Measurements from ENCODE around the gene DCST1.

DNA sequence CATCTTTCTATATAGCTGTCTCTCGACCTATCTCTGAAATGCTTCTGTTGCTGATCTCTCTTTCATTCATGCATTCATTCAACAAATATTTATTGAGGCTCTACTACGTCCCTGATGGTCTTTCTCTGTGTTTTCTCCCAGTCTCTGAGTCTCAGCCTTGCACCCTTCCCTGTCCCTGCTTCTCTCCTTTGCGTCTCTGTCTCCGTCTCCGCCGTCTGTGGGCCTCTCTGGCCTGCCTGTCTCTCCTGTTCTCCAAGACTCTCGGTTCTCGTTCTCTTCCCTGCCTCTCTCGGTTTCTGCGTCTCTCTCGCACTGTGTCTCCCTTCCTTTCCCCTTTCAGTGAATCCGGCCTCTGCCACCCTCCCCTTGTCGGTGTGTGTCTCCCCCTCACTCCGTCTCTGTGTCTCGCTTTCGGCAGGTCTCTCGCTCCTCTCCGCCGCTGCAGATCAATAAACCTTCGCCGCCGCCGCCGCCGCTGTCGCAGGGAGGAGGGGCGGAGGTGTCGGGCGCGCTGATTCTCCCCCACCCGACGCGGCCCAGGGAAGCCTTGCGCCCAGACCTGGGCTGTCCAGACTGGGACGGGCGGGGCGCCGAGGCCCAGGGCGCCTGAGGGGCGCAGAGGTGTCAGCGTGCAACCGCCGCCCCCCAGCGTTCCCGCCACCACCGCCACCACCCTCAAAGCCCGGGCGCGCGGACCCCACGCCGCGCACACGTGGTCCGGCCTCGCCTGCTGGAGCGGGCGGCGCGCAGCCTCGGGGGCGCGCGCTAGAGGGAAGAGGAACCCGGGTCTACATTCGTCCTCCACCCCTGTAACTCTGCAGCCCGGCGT lies 48.1 kb downstream of the DCST1 start:
- TF ChIP-seq, protein P1, sequence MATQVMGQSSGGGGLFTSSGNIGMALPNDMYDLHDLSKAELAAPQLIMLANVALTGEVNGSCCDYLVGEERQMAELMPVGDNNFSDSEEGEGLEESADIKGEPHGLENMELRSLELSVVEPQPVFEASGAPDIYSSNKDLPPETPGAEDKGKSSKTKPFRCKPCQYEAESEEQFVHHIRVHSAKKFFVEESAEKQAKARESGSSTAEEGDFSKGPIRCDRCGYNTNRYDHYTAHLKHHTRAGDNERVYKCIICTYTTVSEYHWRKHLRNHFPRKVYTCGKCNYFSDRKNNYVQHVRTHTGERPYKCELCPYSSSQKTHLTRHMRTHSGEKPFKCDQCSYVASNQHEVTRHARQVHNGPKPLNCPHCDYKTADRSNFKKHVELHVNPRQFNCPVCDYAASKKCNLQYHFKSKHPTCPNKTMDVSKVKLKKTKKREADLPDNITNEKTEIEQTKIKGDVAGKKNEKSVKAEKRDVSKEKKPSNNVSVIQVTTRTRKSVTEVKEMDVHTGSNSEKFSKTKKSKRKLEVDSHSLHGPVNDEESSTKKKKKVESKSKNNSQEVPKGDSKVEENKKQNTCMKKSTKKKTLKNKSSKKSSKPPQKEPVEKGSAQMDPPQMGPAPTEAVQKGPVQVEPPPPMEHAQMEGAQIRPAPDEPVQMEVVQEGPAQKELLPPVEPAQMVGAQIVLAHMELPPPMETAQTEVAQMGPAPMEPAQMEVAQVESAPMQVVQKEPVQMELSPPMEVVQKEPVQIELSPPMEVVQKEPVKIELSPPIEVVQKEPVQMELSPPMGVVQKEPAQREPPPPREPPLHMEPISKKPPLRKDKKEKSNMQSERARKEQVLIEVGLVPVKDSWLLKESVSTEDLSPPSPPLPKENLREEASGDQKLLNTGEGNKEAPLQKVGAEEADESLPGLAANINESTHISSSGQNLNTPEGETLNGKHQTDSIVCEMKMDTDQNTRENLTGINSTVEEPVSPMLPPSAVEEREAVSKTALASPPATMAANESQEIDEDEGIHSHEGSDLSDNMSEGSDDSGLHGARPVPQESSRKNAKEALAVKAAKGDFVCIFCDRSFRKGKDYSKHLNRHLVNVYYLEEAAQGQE (IDR thresholded peaks at IDR 0.05; ENCODE audit: insufficient replicate concordance, low read depth), result no peak
- TF ChIP-seq, protein P2, sequence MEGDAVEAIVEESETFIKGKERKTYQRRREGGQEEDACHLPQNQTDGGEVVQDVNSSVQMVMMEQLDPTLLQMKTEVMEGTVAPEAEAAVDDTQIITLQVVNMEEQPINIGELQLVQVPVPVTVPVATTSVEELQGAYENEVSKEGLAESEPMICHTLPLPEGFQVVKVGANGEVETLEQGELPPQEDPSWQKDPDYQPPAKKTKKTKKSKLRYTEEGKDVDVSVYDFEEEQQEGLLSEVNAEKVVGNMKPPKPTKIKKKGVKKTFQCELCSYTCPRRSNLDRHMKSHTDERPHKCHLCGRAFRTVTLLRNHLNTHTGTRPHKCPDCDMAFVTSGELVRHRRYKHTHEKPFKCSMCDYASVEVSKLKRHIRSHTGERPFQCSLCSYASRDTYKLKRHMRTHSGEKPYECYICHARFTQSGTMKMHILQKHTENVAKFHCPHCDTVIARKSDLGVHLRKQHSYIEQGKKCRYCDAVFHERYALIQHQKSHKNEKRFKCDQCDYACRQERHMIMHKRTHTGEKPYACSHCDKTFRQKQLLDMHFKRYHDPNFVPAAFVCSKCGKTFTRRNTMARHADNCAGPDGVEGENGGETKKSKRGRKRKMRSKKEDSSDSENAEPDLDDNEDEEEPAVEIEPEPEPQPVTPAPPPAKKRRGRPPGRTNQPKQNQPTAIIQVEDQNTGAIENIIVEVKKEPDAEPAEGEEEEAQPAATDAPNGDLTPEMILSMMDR (IDR thresholded peaks at IDR 0.05; ENCODE audit: insufficient read depth, low read length), result no peak
- TF ChIP-seq SPI1 (IDR thresholded peaks at IDR 0.05; ENCODE audit: borderline replicate concordance, low read depth), result no peak
- no peak for TF ChIP-seq GABPA (IDR thresholded peaks at IDR 0.05; ENCODE audit: low read depth)
- no peak for TF ChIP-seq POLR2AphosphoS5 (IDR thresholded peaks at IDR 0.05; ENCODE audit: low read depth)
